ENCODE results near the gene PRCC.

- TF ChIP-seq ZNF384 (IDR thresholded peaks at IDR 0.05): no peak
- no peak for TF ChIP-seq SP1 (IDR thresholded peaks at IDR 0.05)
- no peak for TF ChIP-seq FOXK2 (IDR thresholded peaks at IDR 0.05)
- no peak for TF ChIP-seq LEF1 (IDR thresholded peaks at IDR 0.05; ENCODE audit: borderline replicate concordance)
- TF ChIP-seq FOXA1 (IDR thresholded peaks at IDR 0.05): no peak
- TF ChIP-seq SUZ12 (IDR thresholded peaks at IDR 0.05): no peak
- no peak for TF ChIP-seq HDGF (IDR thresholded peaks at IDR 0.05; ENCODE audit: borderline replicate concordance)
- no peak for TF ChIP-seq TARDBP (IDR thresholded peaks at IDR 0.05)
These were observed 7.1 kb upstream of the PRCC start for GRCh38 chr1:156760092-156760795.
